ENCODE results near the gene PGAP3.

PGAP3 gene

DNA sequence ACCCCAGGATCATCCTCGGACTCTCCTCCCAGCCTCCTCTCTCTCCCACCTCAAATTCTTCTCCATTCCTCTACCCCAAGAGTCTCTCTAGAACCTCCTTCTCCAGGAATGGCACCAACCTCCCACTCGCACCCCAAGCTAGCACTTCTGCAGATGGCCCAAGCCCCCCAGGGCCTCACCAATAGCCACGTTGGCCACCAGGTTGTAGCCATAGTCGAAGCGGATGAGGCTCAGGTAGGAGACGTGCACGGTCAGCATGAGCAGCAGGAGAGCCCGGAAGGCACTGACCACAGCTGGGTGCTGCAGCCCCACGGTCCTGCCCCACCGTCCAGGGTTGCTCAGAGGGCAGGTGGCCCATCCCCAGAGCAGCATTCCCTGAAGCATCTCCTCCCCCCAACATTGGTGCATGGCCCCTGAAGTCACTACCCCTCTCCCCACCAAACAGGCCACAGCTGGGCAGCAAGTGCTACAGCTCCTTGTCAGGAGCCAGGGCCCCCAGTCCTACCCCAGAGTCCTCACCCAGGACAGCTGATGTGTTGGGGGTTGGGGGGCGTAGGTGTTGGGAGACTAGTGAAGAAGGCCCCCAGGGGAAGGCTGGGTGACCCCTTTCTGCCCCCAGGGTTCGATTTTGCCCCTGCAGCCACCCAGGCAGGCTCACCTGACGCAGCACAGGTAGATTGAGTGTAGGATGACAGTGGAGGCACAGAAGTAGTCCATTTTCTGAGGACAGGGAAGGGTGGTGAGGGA is 14.3 kb downstream of the PGAP3 start:
- no peak for DNase-seq (ENCODE audit: extremely low read depth in 1 of 2, low read depth in 1 of 2)

DNA sequence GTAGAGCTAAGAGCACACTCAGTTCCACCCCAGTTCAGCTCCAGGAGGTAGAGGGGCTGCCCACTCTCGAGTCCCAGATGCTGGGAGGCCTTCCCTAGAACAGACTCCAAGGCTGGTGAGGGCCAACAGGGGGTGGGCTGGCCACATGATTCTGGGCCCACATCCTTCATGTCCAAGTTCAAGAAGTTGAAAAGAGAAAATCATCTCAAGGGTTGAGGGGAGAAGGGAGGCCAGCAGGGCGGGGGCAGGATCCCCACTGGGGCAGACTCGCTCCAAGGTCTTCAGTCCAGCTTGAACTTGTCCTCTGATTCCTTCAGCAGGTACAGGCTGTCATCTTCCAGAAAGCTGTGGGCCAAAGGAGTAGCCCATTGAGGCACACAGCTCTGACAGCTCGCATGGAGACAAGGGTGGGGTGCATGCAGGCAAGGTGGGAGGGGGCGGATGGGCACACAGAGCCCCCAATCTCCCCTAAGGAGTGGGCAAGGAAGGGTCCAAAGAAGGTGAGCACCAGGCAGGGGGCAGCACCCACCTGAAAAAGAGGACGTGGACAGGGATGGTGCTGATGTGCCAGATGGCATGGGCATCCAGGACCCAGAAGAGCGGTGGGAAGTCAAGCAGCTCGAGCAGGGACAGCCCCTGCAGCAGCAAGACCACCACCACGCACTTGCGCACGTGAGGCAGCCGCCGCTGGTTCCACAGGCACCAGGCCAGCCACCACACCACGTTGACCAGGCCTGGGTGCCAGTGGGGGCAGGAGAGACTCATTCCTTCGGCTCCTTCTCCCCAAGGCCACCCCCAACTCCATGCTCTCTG is 15.1 kb downstream of the PGAP3 start:
- no peak for DNase-seq (ENCODE audit: extremely low read depth in 1 of 2, low read depth in 1 of 2)

DNA sequence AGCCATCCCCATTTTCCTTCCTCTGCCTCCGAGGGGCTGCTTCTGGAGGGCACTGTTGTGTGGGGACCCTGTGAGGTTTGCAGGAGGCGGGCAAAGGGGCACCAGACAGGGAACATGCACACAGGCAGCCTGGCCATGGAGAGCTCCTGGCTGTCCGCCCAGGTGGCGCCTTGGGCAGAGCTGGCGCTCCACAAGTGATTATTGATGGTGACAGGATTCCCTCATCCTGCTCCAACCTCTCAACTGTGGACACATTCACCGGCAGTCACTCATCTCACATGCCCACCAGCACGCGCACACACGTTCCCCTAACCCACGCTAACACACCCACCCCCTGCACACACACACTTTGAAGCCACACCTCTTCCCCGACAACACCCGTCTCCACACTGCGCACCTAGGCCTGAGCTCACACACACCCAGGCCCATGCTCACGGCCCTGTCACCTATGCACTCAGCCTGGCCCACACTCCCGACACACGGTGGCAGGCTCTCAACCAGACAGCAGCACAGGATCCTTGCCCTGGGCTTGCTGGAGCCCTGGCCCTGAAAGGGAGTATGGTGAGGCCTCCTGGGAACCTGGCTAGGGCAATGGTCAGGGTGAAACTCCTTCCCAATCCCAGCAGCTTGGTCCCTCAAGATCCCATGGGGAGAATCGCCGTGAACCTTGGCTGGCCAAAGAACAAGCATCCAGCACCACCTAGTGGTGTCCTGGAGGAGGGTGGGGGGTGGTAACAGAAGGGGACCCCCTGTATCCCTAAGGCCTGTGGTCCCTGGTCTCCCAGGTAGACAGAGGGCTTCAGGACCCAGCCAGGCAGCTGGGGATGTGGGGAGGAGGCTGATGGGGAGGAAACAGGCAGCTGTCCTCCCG is 16.0 kb downstream of the PGAP3 start:
- DNase-seq (ENCODE audit: extremely low read depth in 1 of 2, low read depth in 1 of 2) = no peak

DNA sequence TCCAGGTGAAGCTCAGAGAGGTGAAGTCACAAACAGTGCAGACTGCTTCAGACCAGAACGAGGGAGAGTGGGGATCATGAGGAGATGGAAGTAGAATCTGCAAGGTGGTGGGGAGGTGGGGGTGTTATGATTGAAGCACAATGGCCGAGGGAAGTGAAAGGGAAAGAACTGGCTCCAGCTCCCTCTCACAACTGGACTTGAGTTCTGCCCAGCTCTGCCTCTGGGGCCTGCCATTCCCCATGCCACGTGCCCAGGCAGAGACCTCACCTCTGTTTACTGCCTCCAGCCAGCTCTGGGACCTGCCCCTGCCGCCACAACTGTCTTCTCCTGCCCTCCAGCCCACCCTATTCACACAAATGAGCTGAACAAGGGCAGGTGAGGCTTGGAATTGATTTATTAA is 17.1 kb downstream of the PGAP3 start:
- no peak for DNase-seq (ENCODE audit: extremely low read depth in 1 of 2, low read depth in 1 of 2)

DNA sequence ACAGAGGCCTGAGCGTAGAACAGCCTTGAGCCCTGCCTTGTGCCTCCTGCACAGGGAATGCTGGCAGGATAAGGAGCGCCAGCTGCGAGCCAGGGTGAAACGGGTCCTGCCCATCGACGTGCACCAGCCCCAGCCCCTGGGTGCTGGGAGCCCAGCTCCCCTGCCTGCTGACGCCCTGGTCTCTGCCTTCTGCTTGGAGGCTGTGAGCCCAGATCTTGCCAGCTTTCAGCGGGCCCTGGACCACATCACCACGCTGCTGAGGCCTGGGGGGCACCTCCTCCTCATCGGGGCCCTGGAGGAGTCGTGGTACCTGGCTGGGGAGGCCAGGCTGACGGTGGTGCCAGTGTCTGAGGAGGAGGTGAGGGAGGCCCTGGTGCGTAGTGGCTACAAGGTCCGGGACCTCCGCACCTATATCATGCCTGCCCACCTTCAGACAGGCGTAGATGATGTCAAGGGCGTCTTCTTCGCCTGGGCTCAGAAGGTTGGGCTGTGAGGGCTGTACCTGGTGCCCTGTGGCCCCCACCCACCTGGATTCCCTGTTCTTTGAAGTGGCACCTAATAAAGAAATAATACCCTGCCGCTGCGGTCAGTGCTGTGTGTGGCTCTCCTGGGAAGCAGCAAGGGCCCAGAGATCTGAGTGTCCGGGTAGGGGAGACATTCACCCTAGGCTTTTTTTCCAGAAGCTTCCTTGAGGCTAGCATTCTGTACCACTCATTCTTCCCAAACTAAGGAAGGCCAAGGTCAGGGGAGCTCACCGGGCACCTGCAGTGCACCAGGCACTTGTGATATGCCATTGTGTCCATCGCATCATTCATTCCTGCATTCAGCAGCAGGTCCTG is 17.7 kb downstream of the PGAP3 start:
- DNase-seq (ENCODE audit: extremely low read depth in 1 of 2, low read depth in 1 of 2) = no peak

DNA sequence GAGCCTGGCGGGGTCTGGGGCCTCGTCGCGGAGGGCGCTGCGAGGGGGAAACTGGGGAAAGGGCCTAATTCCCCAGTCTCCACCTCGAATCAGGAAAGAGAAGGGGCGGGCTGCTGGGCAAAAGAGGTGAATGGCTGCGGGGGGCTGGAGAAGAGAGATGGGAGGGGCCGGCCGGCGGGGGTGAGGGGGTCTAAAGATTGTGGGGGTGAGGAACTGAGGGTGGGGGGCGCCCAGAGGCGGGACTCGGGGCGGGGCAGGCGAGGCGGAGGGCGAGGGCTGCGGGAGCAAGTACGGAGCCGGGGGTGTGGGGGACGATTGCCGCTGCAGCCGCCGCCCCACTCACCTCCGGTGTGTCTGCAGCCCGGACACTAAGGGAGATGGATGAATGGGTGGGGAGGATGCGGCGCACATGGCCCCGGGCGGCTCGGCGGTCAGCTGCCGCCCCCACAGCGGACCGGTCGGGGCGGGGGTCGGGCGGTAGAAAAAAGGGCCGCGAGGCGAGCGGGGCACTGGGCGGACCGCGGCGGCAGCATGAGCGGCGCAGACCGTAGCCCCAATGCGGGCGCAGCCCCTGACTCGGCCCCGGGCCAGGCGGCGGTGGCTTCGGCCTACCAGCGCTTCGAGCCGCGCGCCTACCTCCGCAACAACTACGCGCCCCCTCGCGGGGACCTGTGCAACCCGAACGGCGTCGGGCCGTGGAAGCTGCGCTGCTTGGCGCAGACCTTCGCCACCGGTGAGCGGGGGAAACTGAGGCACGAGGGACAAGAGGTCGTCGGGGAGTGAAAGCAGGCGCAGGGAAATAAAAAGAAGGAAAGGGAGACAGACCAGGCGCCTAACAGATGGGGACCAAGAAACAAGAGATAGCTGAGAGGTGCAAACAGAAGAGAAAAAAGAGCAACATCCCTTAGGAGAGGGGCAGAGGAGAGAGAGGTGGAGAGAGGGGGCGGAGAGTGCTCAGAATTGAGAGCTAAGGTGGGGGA is 19.6 kb downstream of the PGAP3 start, which contains the start of gene PNMT:
TSS of gene PNMT (plus strand) at position 509 of the 980 bp plus-strand sequence. CDS start at position 532, 23 bp downstream.
- peak in 1 of 2 donors; percentile 63 for DNase-seq (ENCODE audit: extremely low read depth in 1 of 2, low read depth in 1 of 2)

DNA sequence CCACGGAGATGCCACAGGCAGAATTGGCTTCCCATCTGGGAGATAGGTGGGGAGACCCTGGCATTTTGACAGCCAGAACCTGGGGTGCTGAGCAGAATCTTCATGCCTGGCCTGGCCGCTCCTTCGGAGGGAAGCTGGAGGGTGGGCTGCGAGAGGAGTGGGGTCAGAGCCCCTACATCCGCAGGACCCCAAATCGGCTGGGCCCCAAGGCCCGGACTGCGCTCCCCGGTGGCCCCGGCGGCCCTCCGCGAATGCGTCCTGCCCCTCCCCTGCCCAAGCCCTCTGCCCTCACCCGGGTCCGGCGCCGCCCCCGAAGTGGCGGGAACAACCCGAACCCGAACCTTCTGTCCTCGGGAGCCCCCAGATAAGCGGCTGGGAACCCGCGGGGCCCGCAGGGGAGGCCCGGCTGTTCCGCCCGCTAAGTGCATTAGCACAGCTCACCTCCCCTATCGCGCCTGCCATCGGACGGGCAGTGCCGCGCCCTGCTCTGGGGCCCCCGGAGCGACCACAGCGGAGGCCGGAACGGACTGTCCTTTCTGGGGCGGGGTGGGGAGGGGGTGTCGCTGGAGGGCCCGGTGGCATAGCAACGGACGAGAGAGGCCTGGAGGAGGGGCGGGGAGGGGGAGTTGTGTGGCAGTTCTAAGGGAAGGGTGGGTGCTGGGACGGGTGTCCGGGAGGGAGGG is 20.5 kb downstream of the PGAP3 start:
- DNase-seq (ENCODE audit: extremely low read depth in 1 of 2, low read depth in 1 of 2) = no peak

DNA sequence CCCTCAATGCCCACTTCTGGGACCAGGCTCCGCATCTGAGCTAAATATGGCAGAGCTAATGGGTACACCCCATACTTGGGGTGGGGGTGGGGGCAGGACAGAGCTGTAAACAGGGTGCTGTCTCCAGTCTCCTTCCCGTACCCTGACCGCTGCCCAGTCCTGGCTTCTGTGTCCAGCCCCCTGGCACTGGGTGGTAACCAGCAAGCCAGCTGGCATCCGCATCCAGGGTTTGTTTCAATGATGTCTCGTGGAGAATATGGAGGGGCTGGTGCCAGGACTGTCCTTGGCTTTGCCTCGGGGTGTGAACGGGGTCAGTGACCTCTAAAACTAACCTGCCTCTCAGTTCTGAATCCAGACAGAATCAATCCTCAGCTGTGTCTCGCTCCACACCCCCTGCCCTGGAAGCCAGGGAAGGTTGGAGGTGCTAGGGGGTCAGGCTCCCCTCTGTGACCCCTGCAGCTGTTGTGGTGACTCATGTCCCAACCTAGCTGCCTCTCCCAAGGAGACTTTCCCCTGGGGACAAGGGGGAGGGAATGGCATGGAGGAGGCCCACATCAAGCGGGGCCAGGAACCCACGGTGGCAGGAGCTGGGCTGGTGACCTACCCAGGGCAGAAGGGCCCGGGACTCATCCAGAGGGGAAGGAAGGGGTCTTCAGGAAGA is 21.1 kb downstream of the PGAP3 start:
- DNase-seq (ENCODE audit: extremely low read depth in 1 of 2, low read depth in 1 of 2) = no peak

DNA sequence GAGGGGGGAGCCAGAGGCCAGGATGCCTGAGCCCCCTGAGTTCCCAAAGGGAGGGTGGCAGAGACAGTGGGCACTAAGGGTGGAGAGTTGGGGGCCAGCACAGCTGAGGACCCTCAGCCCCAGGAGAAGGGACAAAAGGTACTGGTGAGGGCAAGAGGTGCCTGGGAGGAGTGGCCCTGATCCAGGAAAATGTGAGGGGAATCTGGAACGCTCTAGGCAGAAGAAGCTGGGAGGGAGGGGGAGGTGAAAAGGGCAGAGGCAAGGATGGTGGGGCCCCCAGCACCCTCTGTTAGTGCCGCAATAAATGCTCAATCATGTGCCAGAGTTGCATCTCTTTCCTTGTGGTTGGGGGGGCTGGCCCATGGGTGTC is 21.6 kb downstream of the PGAP3 start:
- no peak for DNase-seq (ENCODE audit: extremely low read depth in 1 of 2, low read depth in 1 of 2)

DNA sequence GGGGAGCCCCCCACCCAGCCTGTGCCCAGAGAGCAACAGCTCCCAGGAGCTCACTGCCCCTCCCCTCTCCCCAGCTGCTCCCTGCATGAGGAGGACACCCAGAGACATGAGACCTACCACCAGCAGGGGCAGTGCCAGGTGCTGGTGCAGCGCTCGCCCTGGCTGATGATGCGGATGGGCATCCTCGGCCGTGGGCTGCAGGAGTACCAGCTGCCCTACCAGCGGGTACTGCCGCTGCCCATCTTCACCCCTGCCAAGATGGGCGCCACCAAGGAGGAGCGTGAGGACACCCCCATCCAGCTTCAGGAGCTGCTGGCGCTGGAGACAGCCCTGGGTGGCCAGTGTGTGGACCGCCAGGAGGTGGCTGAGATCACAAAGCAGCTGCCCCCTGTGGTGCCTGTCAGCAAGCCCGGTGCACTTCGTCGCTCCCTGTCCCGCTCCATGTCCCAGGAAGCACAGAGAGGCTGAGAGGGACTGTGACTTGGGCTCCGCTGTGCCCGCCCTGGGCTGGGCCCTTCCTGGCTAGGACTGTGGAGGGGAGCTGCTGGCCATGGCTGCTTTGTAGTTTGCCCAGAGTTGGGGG is 22.1 kb downstream of the PGAP3 start:
- DNase-seq (ENCODE audit: extremely low read depth in 1 of 2, low read depth in 1 of 2) = no peak

DNA sequence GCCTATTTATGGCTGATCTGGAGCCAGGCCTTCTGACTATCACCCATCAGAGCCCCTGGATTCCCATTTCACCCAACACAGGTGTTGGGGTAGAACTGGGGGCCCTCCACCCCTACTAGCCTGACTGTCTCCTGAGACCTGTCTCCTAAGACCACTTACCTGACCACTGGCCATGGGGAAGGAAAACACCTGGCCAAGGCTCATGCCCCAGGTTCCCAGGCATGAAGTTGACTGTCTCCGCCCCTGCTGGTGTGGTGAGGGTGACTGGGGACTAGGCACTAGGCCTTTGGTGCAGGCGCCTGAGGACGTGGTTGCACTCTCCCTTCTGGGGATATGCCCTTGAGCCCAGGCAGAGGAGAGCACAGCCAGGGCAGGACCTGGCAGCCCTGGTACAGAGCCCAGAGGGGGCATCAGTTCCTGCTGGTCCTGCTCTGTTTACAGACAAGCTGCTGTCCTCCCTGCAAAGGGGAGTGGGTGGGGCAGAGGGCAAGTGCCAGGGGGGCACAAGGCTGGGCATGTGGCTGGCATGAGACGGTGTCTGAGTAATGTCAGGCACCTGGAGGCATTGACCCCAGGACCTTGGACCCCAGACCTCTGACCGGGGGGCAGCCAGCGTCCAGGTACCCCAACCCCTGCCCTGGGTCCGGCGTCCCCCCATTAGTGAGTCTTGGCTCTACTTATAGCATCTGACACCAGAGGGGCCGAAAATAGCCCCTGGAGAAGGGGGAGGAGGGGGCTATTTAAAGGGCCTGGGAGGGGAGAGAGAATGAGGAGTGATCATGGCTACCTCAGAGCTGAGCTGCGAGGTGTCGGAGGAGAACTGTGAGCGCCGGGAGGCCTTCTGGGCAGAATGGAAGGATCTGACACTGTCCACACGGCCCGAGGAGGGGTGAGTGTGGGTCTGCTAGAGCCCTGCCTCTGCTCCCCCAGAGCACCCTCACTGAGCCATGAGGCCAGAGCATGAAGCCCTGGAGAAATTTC is 23.0 kb downstream of the PGAP3 start, which contains the start of gene TCAP:
TSS of gene TCAP (plus strand) at position 769 of the 981 bp plus-strand sequence. CDS start at position 780, 11 bp downstream.
- no peak for DNase-seq (ENCODE audit: extremely low read depth in 1 of 2, low read depth in 1 of 2)

DNA sequence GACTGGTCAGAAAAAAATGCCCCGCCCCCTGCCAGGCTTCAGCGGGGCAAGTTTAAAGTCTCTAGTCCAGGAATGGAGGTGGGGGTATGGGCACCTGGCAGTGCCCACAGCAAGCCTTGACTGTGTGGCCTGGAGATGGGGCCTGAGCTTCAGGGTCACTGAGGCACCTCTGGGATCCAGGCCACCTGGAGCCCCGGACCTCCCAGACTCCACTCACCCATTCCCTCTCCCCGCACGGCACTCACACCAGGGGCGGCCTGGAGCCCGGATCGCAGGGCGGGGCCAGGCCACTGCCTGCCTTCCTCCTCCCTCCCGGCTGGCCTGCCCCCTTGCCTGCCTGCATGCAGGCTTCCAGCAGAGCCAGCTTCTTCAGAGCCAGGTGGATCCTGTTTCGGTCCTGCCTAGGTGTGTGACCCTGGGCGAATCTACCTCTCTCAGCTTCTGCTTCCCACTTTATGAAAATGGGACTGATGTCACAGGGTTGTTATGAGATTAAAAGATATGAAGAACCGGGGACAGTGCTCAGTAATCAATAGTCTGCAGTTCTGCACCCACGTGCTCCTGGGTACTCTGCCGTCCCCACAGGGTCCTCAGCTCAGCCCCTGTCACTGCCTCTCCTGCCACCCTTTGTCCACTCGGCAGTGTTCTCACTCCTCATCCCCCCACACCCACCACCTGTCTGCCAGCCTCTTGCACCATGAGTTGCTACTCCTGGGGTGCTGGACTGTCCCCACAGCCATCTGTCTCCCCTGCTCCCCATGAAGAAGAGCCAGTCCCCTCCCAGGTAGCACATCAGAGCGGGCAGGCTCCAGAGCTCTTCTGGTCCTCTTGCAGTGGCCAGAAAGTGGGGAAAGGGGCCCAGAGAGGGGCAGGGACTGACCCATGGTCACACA is 23.9 kb downstream of the PGAP3 start:
- DNase-seq (ENCODE audit: extremely low read depth in 1 of 2, low read depth in 1 of 2) = no peak

DNA sequence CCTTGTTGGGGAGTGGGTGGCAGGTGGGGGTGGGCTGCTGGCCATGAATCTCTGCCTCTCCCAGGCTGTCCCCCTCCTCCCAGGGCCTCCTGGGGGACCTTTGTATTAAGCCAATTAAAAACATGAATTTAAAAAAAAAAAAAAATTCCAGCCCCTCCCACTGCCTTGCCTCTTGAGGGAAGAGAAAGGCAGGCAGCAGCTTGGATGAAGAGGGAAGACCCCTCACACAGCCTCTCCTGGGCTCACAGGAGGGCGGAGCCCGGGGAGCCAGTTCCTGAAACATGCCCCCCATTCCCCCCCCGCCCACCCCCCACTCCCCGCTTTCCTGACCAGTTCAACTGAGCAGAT is 24.5 kb downstream of the PGAP3 start:
- no peak for DNase-seq (ENCODE audit: extremely low read depth in 1 of 2, low read depth in 1 of 2)

DNA sequence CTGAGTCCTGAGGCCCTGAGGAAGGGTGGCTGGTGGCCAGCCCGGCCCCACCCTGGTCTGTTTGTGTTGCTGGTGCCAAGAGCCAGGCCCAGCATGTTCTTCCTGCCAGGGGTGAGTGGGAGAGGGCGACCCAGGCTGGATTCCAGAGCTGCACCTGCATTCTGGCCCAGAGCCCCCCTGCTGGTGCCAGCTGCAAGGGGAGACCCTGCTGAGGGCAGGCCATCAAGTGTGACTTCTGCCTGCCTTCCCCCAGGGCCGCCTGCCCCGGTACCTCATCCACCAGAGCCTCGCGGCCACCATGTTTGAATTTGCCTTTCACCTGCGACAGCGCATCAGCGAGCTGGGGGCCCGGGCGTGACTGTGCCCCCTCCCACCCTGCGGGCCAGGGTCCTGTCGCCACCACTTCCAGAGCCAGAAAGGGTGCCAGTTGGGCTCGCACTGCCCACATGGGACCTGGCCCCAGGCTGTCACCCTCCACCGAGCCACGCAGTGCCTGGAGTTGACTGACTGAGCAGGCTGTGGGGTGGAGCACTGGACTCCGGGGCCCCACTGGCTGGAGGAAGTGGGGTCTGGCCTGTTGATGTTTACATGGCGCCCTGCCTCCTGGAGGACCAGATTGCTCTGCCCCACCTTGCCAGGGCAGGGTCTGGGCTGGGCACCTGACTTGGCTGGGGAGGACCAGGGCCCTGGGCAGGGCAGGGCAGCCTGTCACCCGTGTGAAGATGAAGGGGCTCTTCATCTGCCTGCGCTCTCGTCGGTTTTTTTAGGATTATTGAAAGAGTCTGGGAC is 25.1 kb downstream of the PGAP3 start:
- DNase-seq (ENCODE audit: extremely low read depth in 1 of 2, low read depth in 1 of 2) = no peak
